ENCODE data around the gene APBB2.
A peak's percentile ranks its signal among the peaks of the same experiment; 100 is the strongest.

Gene APBB2

GRCh38 chr4:41217020-41217333, 2.6 kb upstream of the APBB2 start:
- peak overlapping the region; percentile 43 to 53 (median 49) for H3K4me3 ChIP-seq
- peak overlapping the region in 19 of 21 experiments; percentile 69 to 94 (median 82) for H3K27ac ChIP-seq

GRCh38 chr4:41216294-41217019, 2.1 kb upstream of the APBB2 start:
- Histone ChIP-seq H3K4me3 (peak overlapping the region; percentile 43 to 53 (median 49)), H3K27ac (peak overlapping the region; percentile 39 to 94 (median 82))

- Histone ChIP-seq H3K27ac (peak overlapping the region; percentile 25 to 94 (median 82)), H3K4me3 (peak overlapping the region; percentile 43 to 53 (median 49))
Measured at GRCh38 chr4:41215969-41216293, 1.6 kb upstream of the APBB2 start.

GRCh38 chr4:41215155-41215554, 813 bp upstream of the APBB2 start:
- peak overlapping the region in 1 of 7 experiments; percentile 86 for H3K4me3 ChIP-seq
- H3K27ac ChIP-seq = peak overlapping the region in 11 of 21 experiments; percentile 11 to 93 (median 83)

DNA sequence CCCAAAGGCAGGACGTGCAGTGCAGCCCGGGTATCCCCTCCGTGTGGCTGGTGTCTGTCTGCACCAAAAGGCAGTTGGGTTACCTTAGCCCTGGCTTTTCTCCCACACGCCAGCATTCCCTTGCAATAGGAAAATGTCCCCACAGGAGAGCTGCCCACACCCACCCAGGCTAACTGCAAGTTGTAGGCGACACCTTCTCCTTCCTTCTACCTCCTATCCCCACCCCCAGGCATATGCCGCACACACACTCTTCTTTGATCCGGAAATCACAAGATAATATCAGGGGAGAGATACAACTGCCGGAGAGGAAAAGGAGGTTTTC, 444 bp upstream of the APBB2 start:
- H3K4me3 ChIP-seq = peak overlapping the region; percentile 54 to 87 (median 83)
- peak overlapping the region in 12 of 21 experiments; percentile 11 to 93 (median 82) for H3K27ac ChIP-seq

- Histone ChIP-seq H3K4me3 (peak overlapping the region; percentile 54 to 87 (median 83)), H3K27ac (peak overlapping the region; percentile 10 to 93 (median 81))
Measured at GRCh38 chr4:41213625-41214135, 662 bp downstream of the APBB2 start.

GRCh38 chr4:41212616-41213203, 1.6 kb downstream of the APBB2 start:
- Histone ChIP-seq H3K4me3 (peak overlapping the region; percentile 54 to 87 (median 83)), H3K27ac (peak overlapping the region in 8 of 21 experiments; percentile 0 to 93 (median 80))

DNA sequence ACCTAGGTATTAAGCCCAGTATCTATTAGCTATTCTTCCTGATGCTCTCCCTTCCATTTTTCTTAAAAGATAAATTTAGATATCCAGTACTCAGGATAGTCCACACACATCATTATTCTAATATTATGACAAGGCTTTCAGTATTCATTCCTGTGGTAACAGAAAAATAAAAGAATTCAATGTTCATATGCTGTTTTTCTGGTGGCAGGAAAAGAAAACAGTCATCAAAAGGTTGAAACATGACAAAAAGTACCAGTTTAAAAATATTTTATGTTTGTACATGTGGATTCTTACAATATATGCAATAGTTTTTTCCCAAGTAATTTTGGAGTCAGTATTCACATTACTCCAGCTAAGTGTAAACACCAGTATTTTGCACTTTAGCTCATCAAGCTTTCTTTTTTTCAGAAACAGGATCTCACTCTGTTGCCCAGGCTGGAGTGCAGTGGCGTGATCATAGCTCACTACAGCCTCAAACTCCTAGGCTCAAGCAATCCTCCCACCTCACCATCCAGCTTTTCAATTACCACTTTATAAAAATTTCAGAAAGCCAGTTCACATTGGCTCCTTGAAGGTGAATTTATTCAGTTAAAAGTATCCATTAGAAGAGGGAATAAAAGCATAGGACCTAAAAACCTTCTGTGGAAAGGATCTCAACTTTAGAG, 2.3 kb downstream of the APBB2 start:
- peak overlapping the region in 5 of 21 experiments; percentile 0 to 83 (median 29) for H3K27ac ChIP-seq
- peak overlapping the region in 4 of 7 experiments; percentile 54 to 87 (median 73) for H3K4me3 ChIP-seq

DNA sequence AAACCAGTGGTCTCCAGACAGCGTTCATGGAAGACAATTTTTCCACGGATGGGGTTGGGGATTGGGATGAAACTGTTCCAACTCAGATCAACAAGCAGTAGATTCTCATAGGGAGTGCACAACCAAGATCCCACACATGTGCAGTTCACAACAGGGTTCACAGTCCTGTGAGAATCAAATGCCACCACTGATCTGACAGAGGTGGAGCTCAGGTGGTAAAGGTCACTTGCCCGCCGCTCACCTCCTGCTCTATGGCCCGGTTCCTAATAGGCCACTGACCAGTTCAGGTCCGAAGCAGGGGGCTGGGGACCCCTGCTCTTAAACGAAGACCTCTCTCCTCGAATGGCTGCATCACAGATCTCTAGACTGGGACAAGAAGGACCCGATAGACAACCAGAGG, 4.4 kb downstream of the APBB2 start:
- no peak overlapping the region for H3K4me3 ChIP-seq
- no peak overlapping the region for H3K27ac ChIP-seq

- no peak overlapping the region for H3K27ac ChIP-seq
- no peak overlapping the region for H3K4me3 ChIP-seq
Measured at GRCh38 chr4:41209187-41209586, 5.2 kb downstream of the APBB2 start.

GRCh38 chr4:41207291-41207831, 7.0 kb downstream of the APBB2 start:
- peak overlapping the region in 1 of 21 experiments; percentile 3 for H3K27ac ChIP-seq

DNA sequence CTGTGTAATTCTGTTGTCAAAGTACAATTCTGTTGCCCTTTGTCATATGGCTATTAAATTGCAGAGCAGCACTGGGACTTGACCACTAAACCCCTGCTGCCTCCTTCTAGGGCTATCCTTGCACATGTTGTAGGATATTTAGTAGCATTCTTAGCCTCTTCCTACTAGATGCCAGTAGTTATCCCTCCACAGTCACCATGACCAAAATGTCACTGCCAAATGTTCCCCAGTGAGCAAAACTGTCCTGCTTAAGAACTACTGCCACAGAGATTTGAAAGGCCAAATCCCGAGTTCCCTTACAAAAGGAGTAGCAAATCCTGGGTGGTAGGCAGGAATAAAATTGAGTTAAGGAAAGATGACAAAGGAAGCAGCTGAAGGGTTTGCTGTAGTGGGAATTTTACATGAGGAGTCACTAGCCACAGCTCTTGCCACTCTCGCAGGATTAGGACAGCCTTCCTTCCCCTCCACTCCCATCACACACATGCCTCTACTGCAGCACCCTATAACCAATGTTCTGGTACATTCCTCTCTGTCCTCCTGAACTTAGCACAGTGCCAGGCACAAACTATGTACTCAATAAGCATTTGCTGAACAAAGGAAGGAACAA, 8.4 kb downstream of the APBB2 start:
- Histone ChIP-seq H3K27ac (peak overlapping the region in 5 of 21 experiments; percentile 10 to 82 (median 76)), H3K4me3 (no peak overlapping the region)

More at GRCh38 chr4:41207291-41207831, 7.0 kb downstream of the APBB2 start:
- H3K4me3 ChIP-seq = no peak overlapping the region

GRCh38 chr4:41205130-41205529, 9.2 kb downstream of the APBB2 start:
- peak overlapping the region in 5 of 21 experiments; percentile 5 to 82 (median 76) for H3K27ac ChIP-seq

GRCh38 chr4:41204400-41204978, 9.9 kb downstream of the APBB2 start:
- H3K4me3 ChIP-seq = no peak overlapping the region
- peak overlapping the region in 10 of 21 experiments; percentile 0 to 82 (median 50) for H3K27ac ChIP-seq

More at GRCh38 chr4:41205130-41205529, 9.2 kb downstream of the APBB2 start:
- H3K4me3 ChIP-seq = no peak overlapping the region

- H3K27ac ChIP-seq = peak overlapping the region in 10 of 21 experiments; percentile 0 to 82 (median 48)
- H3K4me3 ChIP-seq = no peak overlapping the region
Measured at GRCh38 chr4:41203841-41204240, 10.5 kb downstream of the APBB2 start.

GRCh38 chr4:41202820-41203568, 11.3 kb downstream of the APBB2 start:
- H3K4me3 ChIP-seq = no peak overlapping the region
- peak overlapping the region in 10 of 21 experiments; percentile 0 to 82 (median 56) for H3K27ac ChIP-seq

GRCh38 chr4:41202356-41202755, 12.0 kb downstream of the APBB2 start:
- Histone ChIP-seq H3K27ac (peak overlapping the region in 5 of 21 experiments; percentile 12 to 82 (median 76)), H3K4me3 (no peak overlapping the region)

DNA sequence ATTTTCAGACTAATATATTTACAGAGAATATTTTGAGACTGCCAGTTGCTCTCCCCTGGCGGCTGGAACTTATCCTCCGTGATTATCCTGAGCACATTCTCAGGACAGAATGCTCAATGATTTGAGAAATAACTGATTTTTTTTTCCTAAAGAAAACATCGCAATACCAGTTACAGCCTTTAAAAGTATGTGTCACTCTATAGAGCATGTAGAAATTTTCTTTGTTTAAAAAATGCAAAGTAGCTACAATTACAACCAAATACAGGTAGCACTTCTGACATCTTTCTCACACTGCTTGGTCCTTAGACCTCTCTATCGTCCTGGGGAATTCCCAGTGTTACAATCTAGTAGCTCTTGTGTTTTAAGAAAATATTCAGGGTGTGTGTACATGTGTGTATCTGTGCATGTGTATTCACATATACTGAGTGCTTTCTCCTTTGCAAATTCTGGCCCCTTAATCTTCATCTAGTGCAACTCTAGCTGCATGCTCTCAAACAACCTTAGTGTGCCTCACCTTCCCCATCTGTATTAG, 13.8 kb downstream of the APBB2 start:
- Histone ChIP-seq H3K27ac (peak overlapping the region in 2 of 21 experiments; percentile 10 to 78), H3K4me3 (no peak overlapping the region)

Measured in skin epidermis (tissue), 12 donors.